WTC11 (cell line): ENCODE results near the gene ANKMY2.

Source experiments
- ATF1 ChIP-seq: sonication (generic); formaldehyde crosslinking; IDR thresholded peaks from 2 replicates; pipeline ENCODE4 v1.8.1; 2023; ENCODE audit warnings: mild to moderate bottlenecking, moderate library complexity, missing genetic modification reagents
- ETV6 ChIP-seq: sonication (generic); formaldehyde crosslinking; IDR thresholded peaks from 2 replicates; pipeline ENCODE4 v1.8.1; 2022; ENCODE audit warnings: mild to moderate bottlenecking, missing genetic modification reagents
- TF ChIP-seq, protein P1 (sequence below): fragments of 200-600 bp; IDR thresholded peaks from 2 replicates; pipeline ENCODE4 v1.8.0; 2022; ENCODE audit warnings: antibody characterized with exemption
- TF ChIP-seq, protein P2 (sequence below): sonication (generic); formaldehyde crosslinking; conservative IDR thresholded peaks from 2 replicates; pipeline ENCODE4 v1.8.1; 2023; ENCODE audit warnings: mild to moderate bottlenecking, low read depth, missing genetic modification reagents, moderate library complexity
- TF ChIP-seq, protein P3 (sequence below): sonication (generic); formaldehyde crosslinking; conservative IDR thresholded peaks from 2 replicates; pipeline ENCODE4 v1.8.1; 2022; ENCODE audit warnings: mild to moderate bottlenecking, missing genetic modification reagents

DNA sequence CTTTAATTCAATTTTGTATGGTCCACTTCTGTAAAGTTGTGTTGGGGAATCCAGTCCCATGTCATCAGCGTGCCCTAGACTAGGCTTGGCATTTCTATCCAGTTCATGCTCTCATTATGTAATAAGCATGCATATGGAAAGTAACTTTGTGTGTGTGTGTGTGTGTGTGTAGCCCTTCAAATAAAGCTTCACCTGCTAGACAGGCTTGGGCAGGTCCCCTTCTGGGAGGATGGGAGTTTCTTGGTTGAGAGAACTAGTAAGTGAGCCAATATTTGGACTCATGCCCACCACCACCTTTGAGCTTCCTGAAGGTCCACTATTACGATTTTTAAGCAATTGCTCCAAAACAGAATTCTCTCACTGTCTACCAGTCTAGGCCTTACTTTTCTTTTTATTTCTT lies 7.3 kb upstream of the ANKMY2 start:
- TF ChIP-seq, protein P1, sequence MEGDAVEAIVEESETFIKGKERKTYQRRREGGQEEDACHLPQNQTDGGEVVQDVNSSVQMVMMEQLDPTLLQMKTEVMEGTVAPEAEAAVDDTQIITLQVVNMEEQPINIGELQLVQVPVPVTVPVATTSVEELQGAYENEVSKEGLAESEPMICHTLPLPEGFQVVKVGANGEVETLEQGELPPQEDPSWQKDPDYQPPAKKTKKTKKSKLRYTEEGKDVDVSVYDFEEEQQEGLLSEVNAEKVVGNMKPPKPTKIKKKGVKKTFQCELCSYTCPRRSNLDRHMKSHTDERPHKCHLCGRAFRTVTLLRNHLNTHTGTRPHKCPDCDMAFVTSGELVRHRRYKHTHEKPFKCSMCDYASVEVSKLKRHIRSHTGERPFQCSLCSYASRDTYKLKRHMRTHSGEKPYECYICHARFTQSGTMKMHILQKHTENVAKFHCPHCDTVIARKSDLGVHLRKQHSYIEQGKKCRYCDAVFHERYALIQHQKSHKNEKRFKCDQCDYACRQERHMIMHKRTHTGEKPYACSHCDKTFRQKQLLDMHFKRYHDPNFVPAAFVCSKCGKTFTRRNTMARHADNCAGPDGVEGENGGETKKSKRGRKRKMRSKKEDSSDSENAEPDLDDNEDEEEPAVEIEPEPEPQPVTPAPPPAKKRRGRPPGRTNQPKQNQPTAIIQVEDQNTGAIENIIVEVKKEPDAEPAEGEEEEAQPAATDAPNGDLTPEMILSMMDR, result no peak
- TF ChIP-seq ETV6 (CRISPR knock-in tag), result no peak
- TF ChIP-seq, protein P2, sequence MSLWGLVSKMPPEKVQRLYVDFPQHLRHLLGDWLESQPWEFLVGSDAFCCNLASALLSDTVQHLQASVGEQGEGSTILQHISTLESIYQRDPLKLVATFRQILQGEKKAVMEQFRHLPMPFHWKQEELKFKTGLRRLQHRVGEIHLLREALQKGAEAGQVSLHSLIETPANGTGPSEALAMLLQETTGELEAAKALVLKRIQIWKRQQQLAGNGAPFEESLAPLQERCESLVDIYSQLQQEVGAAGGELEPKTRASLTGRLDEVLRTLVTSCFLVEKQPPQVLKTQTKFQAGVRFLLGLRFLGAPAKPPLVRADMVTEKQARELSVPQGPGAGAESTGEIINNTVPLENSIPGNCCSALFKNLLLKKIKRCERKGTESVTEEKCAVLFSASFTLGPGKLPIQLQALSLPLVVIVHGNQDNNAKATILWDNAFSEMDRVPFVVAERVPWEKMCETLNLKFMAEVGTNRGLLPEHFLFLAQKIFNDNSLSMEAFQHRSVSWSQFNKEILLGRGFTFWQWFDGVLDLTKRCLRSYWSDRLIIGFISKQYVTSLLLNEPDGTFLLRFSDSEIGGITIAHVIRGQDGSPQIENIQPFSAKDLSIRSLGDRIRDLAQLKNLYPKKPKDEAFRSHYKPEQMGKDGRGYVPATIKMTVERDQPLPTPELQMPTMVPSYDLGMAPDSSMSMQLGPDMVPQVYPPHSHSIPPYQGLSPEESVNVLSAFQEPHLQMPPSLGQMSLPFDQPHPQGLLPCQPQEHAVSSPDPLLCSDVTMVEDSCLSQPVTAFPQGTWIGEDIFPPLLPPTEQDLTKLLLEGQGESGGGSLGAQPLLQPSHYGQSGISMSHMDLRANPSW (CRISPR knock-in tag), result no peak
- TF ChIP-seq, protein P3, sequence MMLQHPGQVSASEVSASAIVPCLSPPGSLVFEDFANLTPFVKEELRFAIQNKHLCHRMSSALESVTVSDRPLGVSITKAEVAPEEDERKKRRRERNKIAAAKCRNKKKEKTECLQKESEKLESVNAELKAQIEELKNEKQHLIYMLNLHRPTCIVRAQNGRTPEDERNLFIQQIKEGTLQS, result no peak
- TF ChIP-seq ATF1 (CRISPR knock-in tag), result no peak
